GM19324 (cell line): ENCODE data around the gene SPATA31A1.
"Not testable (repeated sequence)": the region's sequence is repeated elsewhere in the genome, so short reads cannot be mapped to it uniquely, and the experiment has no call there.

ENCODE experiments used
- ATAC-seq: cut with Tn5 transposase; IDR thresholded peaks from one replicate; pipeline ENCODE4 v1.9.1; 2021; ENCODE audit warnings: mild to moderate bottlenecking, moderate library complexity; ENCODE audit not compliant: unreplicated experiment, low FRiP score

The SPATA31A1 gene

GRCh38 chr9:39355369-39355768, at the start of gene SPATA31A1:
Gene SPATA31A1 (plus strand): TSS chr9:39355669. CDS start chr9:39355731, 62 bp downstream.
- ATAC-seq: not testable (repeated sequence)

- ATAC-seq: not testable (repeated sequence)
These were observed 52.1 kb downstream of the SPATA31A1 start for GRCh38 chr9:39407261-39408204.

- not testable (repeated sequence) for ATAC-seq
These were observed 55.9 kb downstream of the SPATA31A1 start for GRCh38 chr9:39411254-39411940.
